Breast epithelium (tissue), 4 donors: ENCODE measurements around the gene ABHD11. TPM values are rescaled to one million over a fixed set of nuclear protein-coding genes. Genes with fewer than 3 reads are reported as not detected.

Experiments used
- DNase-seq, 2 donors: peaks; one replicate each; pipeline ENCODE4 v3.0.0-alpha.2; 2019; ENCODE audit warnings: low spot score in 2 of 2
- H3K27ac ChIP-seq, 2 donors: fragments of 200-600 bp; sonication (generic) in 1 of 2; one replicate each; pipeline ENCODE4 v1.5.1; 2016 to 2019; ENCODE audit warnings: mild to moderate bottlenecking in 1 of 2
- H3K27me3 ChIP-seq, 2 donors: fragments of 200-600 bp; sonication (generic) in 1 of 2; one replicate each; pipeline versions ENCODE4 v1.5.1 to v1.6.0; 2017 to 2019; ENCODE audit warnings: control low read depth in 1 of 2, mild to moderate bottlenecking in 1 of 2
- H3K36me3 ChIP-seq: fragments of 200-600 bp; one replicate; pipeline ENCODE4 v1.5.1; 2019
- H3K4me1 ChIP-seq, 2 donors: fragments of 200-600 bp; sonication (generic); one replicate each; pipeline ENCODE4 v1.5.1; 2016 to 2019; ENCODE audit warnings: control low read depth in 1 of 2
- H3K4me3 ChIP-seq, 3 donors: fragments of 200-600 bp; sonication (generic); 1 replicate in 2 of 3; 2 replicates in 1 of 3; pipeline ENCODE4 v1.5.1; 2016 to 2019; ENCODE audit warnings: mild to moderate bottlenecking in 3 of 3, moderate library complexity in 2 of 3
- H3K9me3 ChIP-seq, 2 donors: fragments of 200-600 bp; sonication (generic) in 1 of 2; one replicate each; pipeline ENCODE4 v1.5.1; 2016 to 2019; ENCODE audit warnings: control low read depth in 1 of 2
- CTCF ChIP-seq, 3 donors: fragments of 450-650 bp; IDR thresholded peaks; one replicate each; pipeline ENCODE4 v1.5.1; 2016 to 2017; ENCODE audit warnings: antibody characterized with exemption in 3 of 3, mild to moderate bottlenecking in 3 of 3, moderate library complexity in 3 of 3
- POLR2A ChIP-seq: fragments of 450-650 bp; IDR thresholded peaks from one replicate; pipeline ENCODE4 v1.6.1; 2016; ENCODE audit warnings: antibody characterized with exemption, mild to moderate bottlenecking, moderate library complexity
- POLR2AphosphoS5 ChIP-seq, 3 donors: sonication (generic); formaldehyde crosslinking; IDR thresholded peaks; one replicate each; pipeline ENCODE4 v1.6.1; 2017; ENCODE audit warnings: antibody characterized with exemption in 3 of 3
- intact Hi-C: fragments of 100-400 bp; cut with DNase I; formaldehyde crosslinking; loops from one replicate; pipeline ENCODE4 v1.15.1; 2023; ENCODE audit warnings: low total_unique reads
- total RNA-seq, 3 donors: library from RNA; depleted of rRNA; stranded (reverse); fragments of >200 nt; gene quantifications; one replicate each; pipeline ENCODE4 v1.1.0, GENCODE V29; 2016

Gene ABHD11
- total RNA-seq, 3 donors from 2014 or later, result 10.9 to 57.8 (median 36.4) TPM

- Histone ChIP-seq H3K4me3 (peak overlapping the region in 2 of 3 donors; percentile 52 to 67), H3K9me3 (no peaks in the 10 kb centered on the region), H3K27ac (peak overlapping the region; percentile 85 to 94), H3K27me3 (peaks cover 0 to 21% of the 10 kb centered on the region in 2 donors), H3K4me1 (peaks cover 0 to 2% of the 10 kb centered on the region in 2 donors), H3K36me3 (no peaks in the 10 kb centered on the region)
- intact Hi-C loops, result no loop called here
- TF ChIP-seq POLR2AphosphoS5 (IDR thresholded peaks at IDR 0.05) (no peak), POLR2A (no peak), CTCF (IDR thresholded peaks at IDR 0.05) (no peak)
- DNase-seq, result no peak
Observed at GRCh38 chr7:73769481-73770001, 30.9 kb upstream of the ABHD11 start.

GRCh38 chr7:73768641-73769480 is 30.3 kb upstream of the ABHD11 start:
- no peak for TF ChIP-seq CTCF (IDR thresholded peaks at IDR 0.05)
- TF ChIP-seq POLR2AphosphoS5 (IDR thresholded peaks at IDR 0.05), result no peak
- TF ChIP-seq POLR2A, result no peak
- H3K9me3 ChIP-seq, result no peaks in the 10 kb centered on the region
- no peak for DNase-seq
- peaks cover 0 to 2% of the 10 kb centered on the region in 2 donors for H3K4me1 ChIP-seq
- H3K4me3 ChIP-seq, result peak overlapping the region in 2 of 3 donors; percentile 52 to 67
- intact Hi-C loops, result no loop called here
- peak overlapping the region; percentile 85 to 94 for H3K27ac ChIP-seq
- no peaks in the 10 kb centered on the region for H3K36me3 ChIP-seq
- peaks cover 0 to 21% of the 10 kb centered on the region in 2 donors for H3K27me3 ChIP-seq

GRCh38 chr7:73766556-73767229 is 28.1 kb upstream of the ABHD11 start:
- Histone ChIP-seq H3K27me3 (peaks cover 0 to 21% of the 10 kb centered on the region in 2 donors), H3K4me1 (peaks cover 0 to 2% of the 10 kb centered on the region in 2 donors), H3K4me3 (no peak overlapping the region), H3K9me3 (no peaks in the 10 kb centered on the region), H3K36me3 (no peaks in the 10 kb centered on the region), H3K27ac (peak overlapping the region in 1 of 2 donors; percentile 33)
- no peak for DNase-seq
- intact Hi-C loops, result no loop called here
- TF ChIP-seq POLR2AphosphoS5 (IDR thresholded peaks at IDR 0.05) (no peak), POLR2A (no peak), CTCF (IDR thresholded peaks at IDR 0.05) (no peak)

- intact Hi-C loops, result no loop called here
- no peaks in the 10 kb centered on the region for H3K27me3 ChIP-seq
- TF ChIP-seq POLR2A (no peak), CTCF (IDR thresholded peaks at IDR 0.05) (no peak), POLR2AphosphoS5 (IDR thresholded peaks at IDR 0.05) (no peak)
- no peaks in the 10 kb centered on the region for H3K9me3 ChIP-seq
- no peaks in the 10 kb centered on the region for H3K4me1 ChIP-seq
- H3K36me3 ChIP-seq, result no peaks in the 10 kb centered on the region
- H3K4me3 ChIP-seq, result no peak overlapping the region
- no peak overlapping the region for H3K27ac ChIP-seq
- DNase-seq, result no peak
Observed at GRCh38 chr7:73762659-73762999, 24.0 kb upstream of the ABHD11 start.
